Measurements from ENCODE around the gene HPS1.

GRCh38 chr10:98483658-98484057 lies 36.9 kb upstream of the HPS1 start:
- TF ChIP-seq, protein P1, sequence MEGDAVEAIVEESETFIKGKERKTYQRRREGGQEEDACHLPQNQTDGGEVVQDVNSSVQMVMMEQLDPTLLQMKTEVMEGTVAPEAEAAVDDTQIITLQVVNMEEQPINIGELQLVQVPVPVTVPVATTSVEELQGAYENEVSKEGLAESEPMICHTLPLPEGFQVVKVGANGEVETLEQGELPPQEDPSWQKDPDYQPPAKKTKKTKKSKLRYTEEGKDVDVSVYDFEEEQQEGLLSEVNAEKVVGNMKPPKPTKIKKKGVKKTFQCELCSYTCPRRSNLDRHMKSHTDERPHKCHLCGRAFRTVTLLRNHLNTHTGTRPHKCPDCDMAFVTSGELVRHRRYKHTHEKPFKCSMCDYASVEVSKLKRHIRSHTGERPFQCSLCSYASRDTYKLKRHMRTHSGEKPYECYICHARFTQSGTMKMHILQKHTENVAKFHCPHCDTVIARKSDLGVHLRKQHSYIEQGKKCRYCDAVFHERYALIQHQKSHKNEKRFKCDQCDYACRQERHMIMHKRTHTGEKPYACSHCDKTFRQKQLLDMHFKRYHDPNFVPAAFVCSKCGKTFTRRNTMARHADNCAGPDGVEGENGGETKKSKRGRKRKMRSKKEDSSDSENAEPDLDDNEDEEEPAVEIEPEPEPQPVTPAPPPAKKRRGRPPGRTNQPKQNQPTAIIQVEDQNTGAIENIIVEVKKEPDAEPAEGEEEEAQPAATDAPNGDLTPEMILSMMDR (IDR thresholded peaks at IDR 0.05), result no peak
- TF ChIP-seq POLR2A (IDR thresholded peaks at IDR 0.05), result no peak
